Activated CD8-positive, alpha-beta memory T cell treated with anti-CD3 and anti-CD28 coated beads, Interleukin-2, amount 50 U/mL, for 1 hour (primary cell): ENCODE data around the gene PRX.

Experiments used
- DNase-seq: peaks from one replicate; pipeline ENCODE4 v3.0.0-alpha.2; 2020; ENCODE audit errors: extremely low read depth

Gene PRX

GRCh38 chr19:40366697-40367561, 46.2 kb downstream of the PRX start:
- DNase-seq, result no peak

- DNase-seq, result no peak
Observed at GRCh38 chr19:40365613-40366401, 47.4 kb downstream of the PRX start.

DNA sequence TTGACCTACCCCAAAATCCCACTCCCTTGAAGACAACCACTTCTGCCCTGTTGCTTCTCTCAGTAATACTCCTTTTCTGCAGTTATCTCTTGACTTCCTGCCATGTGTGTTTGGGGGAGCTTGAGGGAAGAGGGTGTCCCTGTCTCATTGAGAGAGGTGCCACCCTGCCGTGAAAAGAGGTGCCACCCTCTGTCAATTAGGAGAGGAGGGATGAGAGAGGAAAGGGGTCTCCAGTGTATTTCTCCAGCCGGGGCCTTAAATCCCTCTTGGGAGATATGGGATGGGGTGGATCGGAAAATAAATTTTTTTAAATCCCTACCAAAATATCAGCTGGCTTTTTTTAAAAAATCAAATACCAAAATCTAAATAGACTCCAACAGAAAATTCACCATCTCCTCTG, 48.2 kb downstream of the PRX start:
- DNase-seq, result no peak

GRCh38 chr19:40363069-40363468, 50.1 kb downstream of the PRX start:
- no peak for DNase-seq

DNA sequence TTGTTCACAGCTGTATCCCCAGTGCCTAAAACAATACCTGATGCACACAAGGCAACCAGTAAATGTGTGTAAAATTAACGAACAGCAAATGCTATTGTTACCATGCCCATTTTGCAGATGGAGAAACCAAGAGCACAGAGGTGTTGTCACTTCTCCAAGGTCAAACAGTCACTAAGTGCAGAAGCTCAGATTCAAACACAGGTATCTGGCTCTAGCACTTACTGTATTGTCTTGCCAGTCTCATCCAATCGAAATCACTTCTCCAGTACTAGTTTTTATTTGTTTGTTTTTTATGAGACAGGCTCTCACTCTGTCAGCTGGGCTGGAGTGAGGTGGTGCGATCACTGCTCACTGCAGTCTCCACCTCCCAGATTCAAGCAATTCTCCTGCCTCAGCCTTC, 51.0 kb downstream of the PRX start:
- DNase-seq, result no peak

DNA sequence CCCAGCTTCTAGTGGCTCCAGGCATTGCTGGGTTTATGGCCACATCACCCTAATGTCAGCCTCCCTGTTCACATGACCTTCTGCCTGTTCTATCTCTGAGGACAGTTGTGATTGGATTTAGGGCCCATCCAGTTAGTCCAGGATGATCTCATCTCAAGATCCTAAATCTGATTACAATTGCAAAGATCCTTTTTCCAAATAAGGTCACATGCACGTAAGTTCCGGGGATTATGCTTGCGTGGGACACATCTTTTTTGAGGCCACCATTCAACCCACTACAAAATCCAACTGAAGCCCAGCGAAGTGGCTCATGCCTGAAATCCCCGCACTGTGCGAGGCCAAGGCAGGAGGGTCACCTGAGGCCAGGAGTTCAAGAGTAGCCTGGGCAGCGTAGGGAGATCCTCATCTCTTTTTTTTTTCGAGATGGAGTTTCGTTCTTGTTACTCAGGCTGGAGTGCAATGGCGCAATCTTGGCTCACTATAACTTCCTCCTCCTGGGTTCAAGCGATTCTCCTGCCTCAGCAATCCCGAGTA, 52.4 kb downstream of the PRX start:
- DNase-seq, result no peak

DNA sequence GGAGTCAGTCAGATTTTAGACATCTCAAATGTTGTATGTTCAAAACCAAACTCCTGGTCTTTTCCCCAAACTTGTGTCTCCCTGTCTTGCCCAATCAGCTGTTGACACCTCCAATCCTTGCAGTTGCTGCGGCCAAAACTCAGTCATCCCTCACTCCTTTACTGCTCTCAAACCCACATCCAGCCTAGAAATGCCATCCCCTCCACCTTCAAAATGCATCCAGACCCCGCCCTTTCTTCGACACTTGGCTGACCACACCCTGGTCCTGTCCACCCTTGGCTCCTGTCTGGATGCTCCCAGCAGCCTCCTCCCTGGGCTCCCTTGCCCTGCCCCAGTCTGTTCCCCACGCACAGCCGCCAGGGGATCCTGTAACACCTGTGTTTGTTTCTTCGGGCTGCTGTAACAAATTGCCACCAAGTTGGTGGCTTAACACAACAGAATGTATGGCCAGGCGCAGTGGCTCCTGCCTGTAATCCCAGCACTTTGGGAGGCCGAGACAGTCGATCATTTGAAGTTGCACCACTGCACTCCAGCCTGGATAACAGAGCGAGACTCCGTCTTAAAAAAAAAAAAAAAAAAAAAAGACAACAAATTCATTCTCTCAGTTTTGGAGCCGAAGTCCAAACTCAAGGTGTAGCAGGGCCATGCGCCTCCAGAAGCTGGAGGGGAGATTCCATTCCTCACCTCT, 53.0 kb downstream of the PRX start:
- no peak for DNase-seq

- DNase-seq, result no peak
Observed at GRCh38 chr19:40358773-40359172, 54.4 kb downstream of the PRX start.

DNA sequence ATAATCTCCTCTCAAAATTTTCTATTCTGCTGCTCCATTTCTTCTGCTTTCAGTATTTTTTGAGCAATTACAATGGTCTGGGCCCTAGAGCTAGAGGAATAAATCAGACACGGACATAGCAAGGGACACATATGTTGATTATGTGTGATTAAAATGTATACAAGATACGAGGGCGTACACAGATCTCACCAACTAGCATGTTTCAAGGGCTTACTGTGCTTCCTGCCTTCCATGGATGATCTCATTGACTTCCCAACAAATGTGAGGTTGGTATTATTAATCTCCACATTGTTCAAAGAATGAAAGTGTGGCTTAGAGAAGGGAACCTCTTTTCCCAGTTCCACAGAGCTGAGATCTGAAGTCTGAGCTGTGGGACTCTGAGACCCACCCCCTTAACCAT, 55.5 kb downstream of the PRX start:
- no peak for DNase-seq

GRCh38 chr19:40356681-40357595, 56.2 kb downstream of the PRX start:
- DNase-seq, result no peak

DNA sequence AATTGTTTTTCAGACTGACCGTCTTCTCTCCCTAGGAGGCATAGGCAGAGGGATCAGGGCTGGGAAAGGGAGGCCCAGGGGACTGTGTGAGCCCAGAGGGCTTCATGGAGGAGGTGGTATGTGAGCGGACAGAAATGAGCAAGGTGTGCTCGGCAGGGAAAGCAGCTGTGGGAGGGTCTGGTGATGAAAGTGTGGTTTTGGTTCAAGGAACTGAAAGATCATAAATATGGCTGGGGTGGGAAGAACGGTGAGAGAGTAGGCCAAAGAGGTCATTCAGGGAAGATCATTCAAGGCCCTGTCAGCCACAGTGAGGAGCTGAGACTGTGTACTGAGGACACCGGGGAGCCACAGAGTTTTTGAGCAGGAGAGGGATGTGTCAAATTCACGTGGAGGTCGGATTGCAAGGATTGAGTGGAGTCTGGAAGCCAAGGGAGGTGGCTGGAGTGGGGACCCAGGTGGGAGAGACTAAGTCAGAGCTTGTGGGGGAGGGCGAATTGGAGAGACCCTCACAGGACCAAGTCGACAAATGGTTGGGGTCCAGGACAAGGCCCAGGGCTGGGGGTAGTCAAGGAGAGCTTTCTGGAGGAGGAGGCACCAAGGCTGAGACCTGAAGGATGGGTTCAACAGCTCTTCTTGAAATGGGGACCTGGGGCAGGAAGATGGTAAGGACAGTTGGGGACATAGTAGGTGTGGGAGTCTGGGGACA, 57.0 kb downstream of the PRX start:
- no peak for DNase-seq

- no peak for DNase-seq
Observed at GRCh38 chr19:40348961-40349507, 64.1 kb downstream of the PRX start.

GRCh38 chr19:40348125-40348913, 64.9 kb downstream of the PRX start, which contains the start of the genes C19orf47 and PLD3:
TSS of gene C19orf47 (minus strand) at chr19:40348397. CDS start at chr19:40341857, 6,540 bp downstream.
TSS of gene PLD3 (plus strand) at chr19:40348695. CDS start at chr19:40366484, 17,789 bp downstream.
- DNase-seq, result peak; percentile 95

DNA sequence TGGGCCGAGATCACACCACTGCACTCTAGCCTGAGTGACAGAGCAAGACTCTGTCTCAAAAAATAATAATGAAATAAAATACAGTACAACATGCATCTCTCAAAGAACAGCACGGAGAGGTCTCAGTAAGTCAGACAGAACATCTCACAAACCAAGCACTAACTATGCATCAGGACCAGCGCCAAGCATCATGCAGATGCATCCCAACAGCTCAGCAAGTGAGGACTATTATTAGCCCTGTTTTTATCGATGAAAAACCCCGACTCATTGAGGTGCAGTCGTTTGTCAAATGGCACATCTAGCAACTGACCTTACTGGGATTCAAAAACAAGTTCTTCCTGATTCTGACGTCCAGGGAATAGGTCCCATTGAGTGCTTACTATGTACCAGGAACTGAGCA, 68.8 kb downstream of the PRX start:
- no peak for DNase-seq
